Adrenal gland (tissue), 12 donors: ENCODE measurements around the gene ROR1. TPM values are rescaled to one million over a fixed set of nuclear protein-coding genes. Genes with fewer than 3 reads are reported as not detected.

Source experiments
- DNase-seq, 7 donors: peaks; one replicate each; pipeline ENCODE4 v3.0.0-alpha.2; 2019 to 2020
- H3K27ac ChIP-seq, 5 donors: fragments of 200-600 bp; sonication (generic) in 4 of 5; 1 replicate in 3 of 5; 2 replicates in 2 of 5; pipeline versions ENCODE4 v1.5.1 to v1.8.0; 2016 to 2020; ENCODE audit warnings: mild to moderate bottlenecking in 1 of 5
- H3K27me3 ChIP-seq: fragments of 200-600 bp; 2 replicates; pipeline ENCODE4 v1.8.0; 2021
- H3K36me3 ChIP-seq, 2 donors: fragments of 200-600 bp; replicated peaks in 1 of 2; 1 replicate in 1 of 2; 2 replicates in 1 of 2; pipeline versions ENCODE4 v1.5.1 to v1.8.0; 2018 to 2022
- H3K4me1 ChIP-seq, 2 donors: fragments of 200-600 bp; replicated peaks in 1 of 2; 1 replicate in 1 of 2; 2 replicates in 1 of 2; pipeline versions ENCODE4 v1.5.1 to v1.8.0; 2018 to 2021
- H3K4me3 ChIP-seq, 4 donors: fragments of 200-600 bp; sonication (generic) in 3 of 4; one replicate each; pipeline ENCODE4 v1.5.1; 2016 to 2018
- H3K9me3 ChIP-seq, 3 donors: fragments of 200-600 bp; sonication (generic) in 1 of 3; replicated peaks in 1 of 3; 1 replicate in 2 of 3; 2 replicates in 1 of 3; pipeline versions ENCODE4 v1.5.1 to v1.8.0; 2016 to 2021
- POLR2A ChIP-seq, 2 donors: fragments of 450-650 bp; IDR thresholded peaks; one replicate each; pipeline ENCODE4 v1.6.1; 2017; ENCODE audit warnings: antibody characterized with exemption in 2 of 2, mild to moderate bottlenecking in 2 of 2, moderate library complexity in 1 of 2
- WGBS, 4 donors: extraction: QIAGEN DNeasy Blood & Tissue Kit in 2 of 4; methylation state at CpG; one replicate each; pipeline versions ENCODE4 v1.1.5 to v1.1.7; 2013 to 2017; 5-methylcytosine and 5-hydroxymethylcytosine counted together
- intact Hi-C, 2 donors: fragments of 100-400 bp; cut with DNase I; formaldehyde crosslinking; loops; one replicate each; pipeline versions ENCODE4 v1.14.1 to v1.15.0; 2022 to 2023
- polyA plus RNA-seq, 3 donors: library from polyadenylated mRNA; stranded (reverse); fragments of 200-250 nt in 2 of 3; fragments of 350-450 nt in 1 of 3; fragmentation: Illumina TruSeq in 1 of 3; extraction: RNeasy Lipid Tissue Mini Kit (QIAGEN cat#74804) in 1 of 3; gene quantifications; one replicate each; pipeline ENCODE4 v1.2.3, GENCODE V29; 2013 to 2014
- total RNA-seq, 9 donors: library from RNA; depleted of rRNA in 4 of 9; stranded (reverse); fragments of >200 nt in 4 of 9; fragments of 120-200 nt in 1 of 9; fragmentation: NEBNext Ultra II Directional in 1 of 9; extraction: Animal tissue kit (Norgen Biotek cat#: 25700) in 1 of 9; gene quantifications; one replicate each; pipeline versions ENCODE4 v1.1.0 to v1.2.4, GENCODE V29; 2013 to 2023
- TF ChIP-seq, protein P1 (sequence below), 6 experiments: fragments of 450-650 bp in 4 of 6; fragments of 200-600 bp in 2 of 6; sonication (generic) in 1 of 6; IDR thresholded peaks; 1 replicate in 5 of 6; 2 replicates in 1 of 6; pipeline versions ENCODE4 v1.5.1 to v1.8.0; 2016 to 2021; ENCODE audit warnings: antibody characterized with exemption in 6 of 6, mild to moderate bottlenecking in 2 of 6, moderate library complexity in 1 of 6
- donor health status: healthy with polysubstance abuse.
- donor health status: Bipolar disorder and iron deficiency.
- donor health status: DM: yes; HTN: yes; CAD: no.
- donor health status: DM: no; HTN: no; CAD: no.
- donor health status: DM: no; HTN: no; CAD: no.
- donor health status: DM: yes; HTN: yes; CAD: no.

ROR1 gene
- total and polyA plus RNA-seq, 12 donors: 0.54 to 4.6 (median 2.6) TPM

DNA sequence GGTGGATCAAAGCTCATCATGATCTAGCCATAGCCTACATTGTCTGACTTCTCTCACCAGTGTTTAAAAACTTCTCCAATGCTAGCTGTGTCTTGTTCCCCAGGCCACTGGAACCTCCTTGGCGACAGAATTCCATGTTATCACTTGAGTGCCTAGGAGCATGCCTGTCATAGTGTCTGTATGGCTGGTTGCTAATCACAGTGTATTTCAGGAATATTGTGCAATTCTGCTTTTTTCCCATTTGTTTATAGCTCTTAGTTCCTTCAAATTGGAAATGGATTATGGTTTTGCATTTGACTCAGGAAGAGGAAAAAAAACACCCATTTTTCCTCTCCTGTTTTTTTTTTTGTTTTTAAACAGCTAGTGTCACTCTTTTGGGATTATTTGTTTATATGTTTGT, 25.5 kb downstream of the ROR1 start:
- Histone ChIP-seq H3K27me3 (no peaks in the 10 kb centered on the region), H3K36me3 (no peaks in the 10 kb centered on the region), H3K4me1 (no peaks in the 10 kb centered on the region), H3K27ac (no peak overlapping the region), H3K9me3 (no peaks in the 10 kb centered on the region), H3K4me3 (no peak overlapping the region)
- TF ChIP-seq, protein P1, sequence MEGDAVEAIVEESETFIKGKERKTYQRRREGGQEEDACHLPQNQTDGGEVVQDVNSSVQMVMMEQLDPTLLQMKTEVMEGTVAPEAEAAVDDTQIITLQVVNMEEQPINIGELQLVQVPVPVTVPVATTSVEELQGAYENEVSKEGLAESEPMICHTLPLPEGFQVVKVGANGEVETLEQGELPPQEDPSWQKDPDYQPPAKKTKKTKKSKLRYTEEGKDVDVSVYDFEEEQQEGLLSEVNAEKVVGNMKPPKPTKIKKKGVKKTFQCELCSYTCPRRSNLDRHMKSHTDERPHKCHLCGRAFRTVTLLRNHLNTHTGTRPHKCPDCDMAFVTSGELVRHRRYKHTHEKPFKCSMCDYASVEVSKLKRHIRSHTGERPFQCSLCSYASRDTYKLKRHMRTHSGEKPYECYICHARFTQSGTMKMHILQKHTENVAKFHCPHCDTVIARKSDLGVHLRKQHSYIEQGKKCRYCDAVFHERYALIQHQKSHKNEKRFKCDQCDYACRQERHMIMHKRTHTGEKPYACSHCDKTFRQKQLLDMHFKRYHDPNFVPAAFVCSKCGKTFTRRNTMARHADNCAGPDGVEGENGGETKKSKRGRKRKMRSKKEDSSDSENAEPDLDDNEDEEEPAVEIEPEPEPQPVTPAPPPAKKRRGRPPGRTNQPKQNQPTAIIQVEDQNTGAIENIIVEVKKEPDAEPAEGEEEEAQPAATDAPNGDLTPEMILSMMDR (IDR thresholded peaks at IDR 0.05): no peak
- TF ChIP-seq POLR2A (IDR thresholded peaks at IDR 0.05): no peak
- intact Hi-C loops: no loop called here
- 64 to 80% (median 76%) methylated on average over 1 of the region's 1 CpG for WGBS, 4 donors
- DNase-seq: no peak

DNA sequence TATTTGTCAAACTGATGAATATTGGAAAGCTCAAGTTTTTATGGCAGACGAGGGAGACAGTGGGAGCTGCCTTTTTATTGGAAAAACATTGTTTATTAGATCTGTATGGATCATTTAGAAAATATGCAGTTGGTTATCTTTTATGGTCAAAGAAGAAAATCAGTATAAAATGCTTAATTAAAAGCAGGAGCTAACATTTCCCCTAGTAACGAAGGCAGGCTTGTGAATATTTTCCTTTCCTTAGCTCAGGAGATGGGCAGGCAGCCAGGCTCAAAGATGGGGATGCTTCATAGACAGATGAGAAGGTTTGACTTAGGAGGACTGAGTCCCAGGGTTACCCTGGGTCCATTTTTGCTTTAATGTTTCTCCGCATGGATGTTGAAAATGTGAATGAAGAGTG, 26.0 kb downstream of the ROR1 start:
- 60 to 75% (median 69%) methylated on average over 3 of the region's 3 CpGs for WGBS, 4 donors
- no peak for DNase-seq

GRCh38 chr1:63802109-63802508, 28.3 kb downstream of the ROR1 start:
- WGBS, 4 donors: 79 to 91% (median 84%) methylated on average over 3 of the region's 3 CpGs
- intact Hi-C loops: no loop called here
- no peak overlapping the region for H3K4me3 ChIP-seq
- H3K27me3 ChIP-seq: no peaks in the 10 kb centered on the region
- no peak overlapping the region for H3K27ac ChIP-seq
- no peak for DNase-seq
- TF ChIP-seq, protein P1 (IDR thresholded peaks at IDR 0.05): no peak
- no peak for TF ChIP-seq POLR2A (IDR thresholded peaks at IDR 0.05)
- H3K36me3 ChIP-seq: no peaks in the 10 kb centered on the region
- no peaks in the 10 kb centered on the region for H3K9me3 ChIP-seq
- H3K4me1 ChIP-seq: no peaks in the 10 kb centered on the region

More for the DNA sequence above, 26.0 kb downstream of the ROR1 start:
- H3K4me1 ChIP-seq: no peaks in the 10 kb centered on the region
- TF ChIP-seq POLR2A (IDR thresholded peaks at IDR 0.05): no peak
- TF ChIP-seq, protein P1 (IDR thresholded peaks at IDR 0.05): no peak
- no peaks in the 10 kb centered on the region for H3K9me3 ChIP-seq
- no peak overlapping the region for H3K27ac ChIP-seq
- no peaks in the 10 kb centered on the region for H3K27me3 ChIP-seq
- no peaks in the 10 kb centered on the region for H3K36me3 ChIP-seq
- H3K4me3 ChIP-seq: no peak overlapping the region
- intact Hi-C loops: no loop called here

DNA sequence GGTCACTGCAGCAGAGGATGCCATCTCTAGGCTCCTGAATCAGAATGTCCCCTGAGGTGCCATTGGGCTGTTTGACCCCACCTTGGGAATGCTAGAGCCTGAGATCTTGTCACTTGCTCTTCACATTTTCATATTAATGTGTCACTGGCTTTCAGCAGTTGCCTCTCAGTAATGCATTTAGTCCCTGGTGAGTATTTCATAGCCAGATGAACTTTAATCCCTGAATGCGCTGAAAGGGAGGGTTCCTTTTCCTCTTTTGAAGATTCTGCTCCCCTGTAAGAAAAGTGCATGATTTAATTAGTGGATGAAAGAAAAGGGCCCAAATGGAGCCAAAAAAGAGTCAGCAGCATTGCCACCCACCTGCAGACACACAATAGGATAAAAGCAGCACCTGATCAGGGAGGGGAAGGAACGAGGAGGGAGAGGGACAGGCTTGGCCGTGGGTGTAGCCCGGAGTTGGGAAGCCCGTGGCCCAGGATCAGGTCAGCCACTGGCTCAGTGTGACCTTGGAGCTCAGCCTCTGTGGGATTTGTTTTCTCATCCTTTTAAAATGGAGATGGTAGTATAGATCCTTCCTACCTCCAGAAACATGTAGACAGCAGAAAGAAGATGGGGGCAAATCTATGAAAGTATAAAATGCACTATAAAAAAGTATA, 31.1 kb downstream of the ROR1 start:
- H3K27me3 ChIP-seq: no peaks in the 10 kb centered on the region
- H3K36me3 ChIP-seq: no peaks in the 10 kb centered on the region
- TF ChIP-seq, protein P1 (IDR thresholded peaks at IDR 0.05): no peak
- TF ChIP-seq POLR2A (IDR thresholded peaks at IDR 0.05): no peak
- 71 to 83% (median 73%) methylated on average over 5 of the region's 5 CpGs for WGBS, 4 donors
- intact Hi-C loops: no loop called here
- no peaks in the 10 kb centered on the region for H3K9me3 ChIP-seq
- no peak overlapping the region for H3K4me3 ChIP-seq
- no peak overlapping the region for H3K27ac ChIP-seq
- no peak for DNase-seq
- no peaks in the 10 kb centered on the region for H3K4me1 ChIP-seq
